Measurements from ENCODE around the gene CABP1. TPM values are rescaled to one million over a fixed set of nuclear protein-coding genes. Genes with fewer than 3 reads are reported as not detected.

CABP1 gene
- total and polyA plus RNA-seq, 2 of the 13 experiments (the other 11 are each of a cell fraction or from before 2014, with no cell fraction given): not detected

- intact Hi-C loops (cut with micrococcal nuclease; ENCODE audit: unreplicated experiment): no loop called here
- FAIRE-seq (no peak), DNase-seq (ENCODE audit: low spot score) (no peak), ATAC-seq (no peak)
- Histone ChIP-seq H3K27me3 (ENCODE audit: control insufficient read depth in 1 of 2, insufficient read depth in 2 of 2, low read length in 2 of 2) (peaks cover 10 to 62% of the 10 kb centered on the region in 2 experiments; a peak in 3 of 5 replicates), H3K4me1 (ENCODE audit: insufficient read depth, low read length) (peaks cover 15% of the 10 kb centered on the region), H2AFZ (ENCODE audit: low read length) (no peak overlapping the region), H3K4me2 (ENCODE audit: low read depth, low read length) (no peak overlapping the region), H4K20me1 (ENCODE audit: insufficient read depth, low read length) (peaks cover 6% of the 10 kb centered on the region; the same call in 1 of the 2 replicates), H3K4me3 (replicated peaks in 1 of 3; ENCODE audit: insufficient read depth in 1 of 3, low read depth in 2 of 3, low read length in 3 of 3) (no peak overlapping the region), H3K9ac (ENCODE audit: insufficient read depth, low read depth, low read length) (no peak overlapping the region), H3K36me3 (replicated peaks in 1 of 2; ENCODE audit: control insufficient read depth in 1 of 2, insufficient read depth in 2 of 2, low read length in 2 of 2) (no peaks in the 10 kb centered on the region), H3K27ac (ENCODE audit: extremely low read length, insufficient read depth, low read length) (no peak overlapping the region), H3K9me3 (ENCODE audit: low read length) (no peaks in the 10 kb centered on the region), H3K79me2 (ENCODE audit: insufficient read depth, low read length) (no peaks in the 10 kb centered on the region)
- in situ Hi-C loops (cut with HindIII; ENCODE audit: extremely low pct_ligation_motif_present, low pct_unique_long_range_greater_than_20kb): no loop called here
- POLR2A ChIA-PET: no interaction called here
- CTCF ChIA-PET (ENCODE audit: low intra/inter-chr PET ratio, low total read pairs): no interaction called here
- no peak for TF ChIP-seq TCF7L2 (IDR thresholded peaks at IDR 0.05; ENCODE audit: low read depth, low read length)
- no peak for TF ChIP-seq NONO (IDR thresholded peaks at IDR 0.05)
- TF ChIP-seq NONO (CRISPR knock-in tag; conservative IDR thresholded peaks at IDR 0.05): no peak
- no peak for TF ChIP-seq HMG20A (CRISPR knock-in tag; IDR thresholded peaks at IDR 0.05; ENCODE audit: borderline replicate concordance)
- no peak for TF ChIP-seq ZBTB2 (CRISPR knock-in tag; IDR thresholded peaks at IDR 0.05; ENCODE audit: low read depth)
- no peak for TF ChIP-seq NFE2L2 (IDR thresholded peaks at IDR 0.05; ENCODE audit: low read length)
- no peak for TF ChIP-seq MED1 (CRISPR knock-in tag; IDR thresholded peaks at IDR 0.05)
- TF ChIP-seq DDIT3 (CRISPR knock-in tag; IDR thresholded peaks at IDR 0.05): no peak
- no peak for TF ChIP-seq NAIF1 (CRISPR knock-in tag; IDR thresholded peaks at IDR 0.05; ENCODE audit: borderline replicate concordance)
- TF ChIP-seq NR2F1 (CRISPR knock-in tag; IDR thresholded peaks at IDR 0.05): no peak
- no TSS peak for BruUV-seq (replicated peaks)
- WGBS (ENCODE audit: low lambda C conversion rate): 81% methylated on average over 7 of the region's 9 CpGs
Measured at GRCh38 chr12:120642121-120642520, 1.7 kb downstream of the CABP1 start.
